Globus pallidus (tissue), 1 donor: ENCODE measurements around the gene ACACA.

ENCODE experiments used
- DNase-seq: peaks from one replicate; pipeline ENCODE4 v3.0.0-alpha.2; 2015; ENCODE audit warnings: low spot score

The ACACA gene

DNA sequence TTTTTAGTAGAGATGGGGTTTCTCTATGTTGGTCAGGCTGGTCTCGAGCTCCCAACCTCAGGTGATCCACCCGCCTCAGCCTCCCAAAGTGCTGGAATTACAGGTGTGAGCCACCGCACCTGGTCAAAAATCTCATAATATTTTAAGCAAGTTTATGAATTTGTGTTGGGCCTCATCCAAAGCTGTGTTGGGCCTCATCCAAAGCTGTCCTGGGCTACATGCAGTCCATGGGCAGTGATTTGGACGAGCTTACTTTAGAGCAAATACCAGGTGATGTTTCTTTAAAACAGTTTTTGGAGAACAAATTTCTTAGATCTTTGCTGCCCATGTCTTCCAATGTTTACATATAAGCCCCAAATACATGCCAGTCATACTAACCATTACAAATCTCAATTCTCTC lies 115.3 kb downstream of the ACACA start:
- DNase-seq = no peak

DNA sequence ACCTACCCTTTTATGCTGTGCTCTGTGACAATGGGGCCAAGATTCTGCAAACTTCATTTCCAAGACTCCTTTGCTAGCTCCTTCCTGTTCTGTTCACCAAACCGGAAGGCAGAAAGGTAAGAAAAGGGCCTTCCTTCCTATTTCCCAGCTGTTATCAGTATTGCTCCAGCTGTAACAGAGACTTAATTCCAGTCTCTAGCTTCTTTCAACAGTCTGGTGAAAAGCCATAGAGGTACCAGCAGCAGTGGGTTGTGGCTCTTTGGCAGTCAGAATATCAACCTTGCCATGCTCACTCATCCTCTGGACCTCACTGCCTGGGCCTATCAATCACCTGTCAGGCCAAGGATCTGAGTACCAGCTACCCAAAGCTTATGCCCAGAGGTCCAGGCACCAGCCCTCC lies 120.2 kb downstream of the ACACA start:
- no peak for DNase-seq

DNA sequence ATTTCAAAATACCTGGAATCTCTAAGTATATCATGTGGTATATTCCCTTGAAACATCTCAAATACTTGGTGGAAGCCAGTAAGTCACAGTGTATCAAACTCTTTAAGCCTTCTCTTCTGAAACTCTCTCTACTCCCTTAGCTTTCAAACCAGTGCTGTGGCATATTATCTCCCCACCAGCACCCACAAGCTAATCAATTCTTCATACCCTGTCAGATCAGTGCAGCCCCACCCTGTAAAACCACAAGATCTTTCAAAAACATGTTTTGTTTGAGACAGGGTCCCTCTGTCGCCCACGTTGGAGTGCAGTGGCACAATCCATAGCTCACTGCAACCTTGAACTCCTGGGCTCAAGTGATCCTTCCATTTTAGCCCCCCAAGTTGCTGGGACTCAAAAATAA lies 122.4 kb downstream of the ACACA start:
- DNase-seq = no peak

DNA sequence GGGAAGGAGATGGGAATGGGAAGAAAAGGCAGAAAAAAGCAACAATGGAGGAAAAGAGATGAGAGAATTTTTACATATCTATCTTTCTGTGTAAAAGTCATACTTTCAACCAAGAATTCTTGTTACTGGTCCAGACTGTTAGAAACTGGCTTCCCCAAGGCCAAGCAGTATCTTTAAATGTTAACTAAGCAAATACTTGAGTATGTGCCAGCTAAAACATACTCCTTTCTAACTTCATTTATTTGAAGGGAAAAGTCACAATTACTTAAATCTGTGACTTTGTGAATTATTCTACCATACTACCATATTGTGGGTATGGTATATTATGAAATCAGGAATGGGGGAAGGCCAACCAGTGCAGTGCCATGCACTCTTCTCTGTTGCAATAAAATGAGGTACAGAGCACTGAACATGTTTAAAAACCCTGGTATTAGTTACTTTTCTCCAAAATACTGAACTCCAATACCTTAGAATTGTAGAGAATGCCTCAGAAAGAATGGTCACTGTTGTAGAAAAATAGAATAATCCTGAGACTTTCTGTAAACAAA lies 123.1 kb downstream of the ACACA start:
- no peak for DNase-seq

DNA sequence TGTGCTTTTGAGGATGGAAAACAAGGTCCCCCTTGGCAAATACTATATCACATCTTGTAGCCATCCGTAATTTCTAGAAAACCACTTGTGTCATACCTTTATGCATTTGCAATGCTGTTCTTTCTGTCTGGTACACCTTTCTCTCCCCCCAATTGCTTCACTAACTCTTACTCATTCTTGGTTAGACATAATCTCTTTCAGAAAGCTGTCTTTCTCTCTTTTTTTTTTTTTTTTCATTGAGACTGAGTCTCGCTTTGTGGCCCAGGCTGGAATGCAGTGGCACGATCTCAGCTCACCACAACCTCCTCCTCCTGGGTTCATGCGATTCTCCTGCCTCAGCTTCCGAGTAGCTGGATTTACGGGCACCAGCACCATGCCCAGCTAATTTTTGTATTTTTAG lies 125.8 kb downstream of the ACACA start:
- DNase-seq = no peak

DNA sequence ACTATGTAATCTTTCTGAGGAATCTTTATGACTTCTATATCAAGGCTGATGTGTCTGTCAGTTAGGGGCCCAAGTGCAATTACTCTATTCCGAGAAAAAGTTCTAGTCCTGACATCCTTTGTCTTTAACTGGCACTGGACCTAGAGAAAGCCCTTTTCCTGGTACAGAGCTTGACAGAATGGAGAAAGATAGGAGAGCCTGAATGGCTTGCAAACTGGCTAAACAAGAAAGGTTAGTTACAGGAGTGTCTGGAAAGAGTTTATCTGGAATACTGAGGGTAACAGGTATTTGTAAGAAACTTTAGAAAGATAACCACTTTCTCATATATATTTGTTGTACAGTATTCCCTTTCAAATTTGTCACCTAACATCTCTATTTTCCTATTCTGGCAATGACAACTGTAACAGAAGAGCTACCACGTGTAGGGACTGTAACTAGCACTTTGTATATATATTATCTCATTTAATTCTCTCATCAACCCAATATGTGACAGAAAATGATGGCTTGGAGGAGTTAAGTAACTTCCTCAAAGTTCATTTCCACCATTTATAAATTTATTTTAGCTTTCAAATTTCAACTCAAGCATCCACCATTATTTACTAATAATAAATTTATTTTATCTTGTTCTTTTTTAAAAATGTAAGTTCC lies 128.3 kb downstream of the ACACA start:
- DNase-seq = no peak

DNA sequence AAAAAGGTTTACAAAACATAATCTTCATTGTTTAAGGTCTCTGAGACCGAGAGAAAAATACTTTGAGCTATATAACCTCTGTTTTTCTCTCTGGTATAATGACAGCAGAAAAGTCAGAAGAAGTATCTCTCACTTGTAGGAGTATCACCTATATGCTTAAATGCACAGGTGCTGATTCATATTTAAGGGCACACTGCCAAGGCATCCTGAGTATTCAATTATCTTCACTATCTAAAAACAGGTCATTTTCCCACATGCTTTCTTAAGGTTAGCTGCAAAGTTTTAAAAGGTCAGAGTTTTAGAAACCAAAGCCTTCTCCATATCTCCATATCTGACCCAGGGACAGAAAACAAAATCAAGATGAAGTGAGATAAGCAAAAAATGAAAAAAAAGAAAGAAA lies 130.2 kb downstream of the ACACA start:
- DNase-seq = no peak

DNA sequence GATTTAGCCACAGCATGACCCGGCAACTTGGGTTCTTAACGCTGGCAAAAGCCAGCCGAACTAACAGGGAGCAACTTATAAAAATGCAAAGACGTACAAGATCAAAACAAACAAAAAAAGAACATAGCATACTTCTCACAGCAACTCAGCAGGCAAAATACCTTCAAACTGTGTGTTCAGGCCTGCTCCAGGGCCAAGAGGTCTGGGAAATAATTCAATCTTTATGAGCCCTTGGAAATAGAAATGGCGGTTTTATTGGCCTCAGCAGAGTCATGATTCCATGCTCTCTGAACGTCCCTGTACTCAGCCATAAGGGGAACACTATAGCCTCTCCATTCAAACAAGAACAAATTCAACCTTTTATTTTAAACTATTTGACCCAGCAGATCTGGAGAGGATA lies 132.2 kb downstream of the ACACA start:
- DNase-seq = no peak

DNA sequence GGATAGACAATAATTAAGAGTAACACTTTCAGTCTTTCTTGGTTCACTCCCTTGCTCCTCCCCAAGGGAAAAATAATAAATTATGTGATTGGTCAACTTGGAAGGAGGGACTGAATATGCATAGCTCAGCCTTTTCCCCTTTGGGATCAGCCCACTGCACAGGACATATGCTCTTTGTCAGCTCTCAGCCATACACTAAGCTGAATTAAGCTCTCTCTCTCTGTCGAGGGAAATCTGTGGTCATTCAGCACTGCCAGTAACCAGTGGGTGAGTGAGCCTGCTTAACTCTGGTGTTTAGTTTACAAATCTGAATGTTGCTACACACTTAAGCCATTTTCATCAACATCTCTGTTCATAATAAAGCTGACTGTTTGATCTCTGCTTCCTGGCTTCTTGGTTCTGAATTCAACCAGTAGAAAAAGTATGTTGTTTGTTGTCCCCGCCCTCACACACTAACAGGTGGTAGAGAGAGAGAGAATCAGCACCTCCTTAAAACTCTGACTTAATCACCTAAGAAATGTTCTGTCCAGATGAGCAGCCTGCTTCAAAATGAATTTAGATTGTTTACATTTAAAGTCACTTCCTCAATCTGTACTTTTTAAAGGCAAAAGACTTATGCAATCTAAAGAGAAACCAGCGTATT lies 133.1 kb downstream of the ACACA start:
- DNase-seq = no peak

DNA sequence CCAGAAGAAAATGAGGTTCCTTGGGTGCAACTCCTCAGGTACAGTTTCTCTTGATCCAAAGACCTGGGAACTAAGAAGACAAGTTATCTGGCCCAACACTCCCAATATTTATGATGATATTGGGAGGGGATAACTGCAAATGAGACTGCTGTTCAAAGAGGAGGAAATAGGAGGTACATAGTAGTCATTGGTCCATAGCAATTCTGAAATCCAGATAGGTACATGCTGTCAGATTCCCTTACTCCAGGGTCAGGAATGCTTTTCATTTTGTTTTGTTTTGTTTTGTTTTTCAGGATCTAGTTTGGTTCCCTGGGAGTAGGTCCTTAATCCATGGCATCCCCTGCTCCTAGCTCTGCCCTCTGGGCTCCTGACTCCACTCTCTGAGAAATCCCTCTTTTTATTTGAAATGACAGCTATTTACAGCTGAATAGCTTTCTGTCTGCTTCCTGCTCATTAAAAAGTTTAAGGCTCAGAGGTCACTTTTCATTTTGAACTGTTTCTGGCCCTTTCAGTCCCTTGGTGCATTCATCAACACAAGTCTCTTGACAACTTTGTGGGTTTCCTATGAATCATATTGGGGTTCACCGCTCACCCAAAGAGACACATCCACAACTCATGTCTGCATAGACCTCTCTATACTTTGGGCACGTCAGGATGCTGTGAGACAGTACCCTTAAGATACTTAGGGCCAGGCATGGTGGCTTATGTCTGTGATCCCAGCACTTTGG lies 141.0 kb downstream of the ACACA start:
- DNase-seq = no peak

DNA sequence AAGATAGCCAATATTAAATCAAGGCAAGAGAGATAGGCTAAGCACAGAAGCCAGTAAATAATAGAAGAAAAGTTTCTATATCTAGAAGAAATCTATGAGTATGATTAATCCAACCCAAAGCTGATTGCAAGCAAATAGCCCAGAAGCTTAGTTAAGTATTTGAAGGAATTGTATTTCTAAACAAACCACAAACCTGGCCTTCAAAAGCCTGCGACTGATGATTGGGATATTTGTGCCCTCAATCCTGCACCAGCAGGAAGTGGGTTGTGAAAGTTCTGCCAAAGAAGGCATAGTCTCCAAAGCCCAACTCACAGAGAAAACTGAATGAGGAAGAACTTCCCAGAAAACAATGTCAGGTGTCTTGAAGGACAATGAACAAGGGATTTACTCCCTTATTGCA lies 145.3 kb downstream of the ACACA start:
- no peak for DNase-seq

DNA sequence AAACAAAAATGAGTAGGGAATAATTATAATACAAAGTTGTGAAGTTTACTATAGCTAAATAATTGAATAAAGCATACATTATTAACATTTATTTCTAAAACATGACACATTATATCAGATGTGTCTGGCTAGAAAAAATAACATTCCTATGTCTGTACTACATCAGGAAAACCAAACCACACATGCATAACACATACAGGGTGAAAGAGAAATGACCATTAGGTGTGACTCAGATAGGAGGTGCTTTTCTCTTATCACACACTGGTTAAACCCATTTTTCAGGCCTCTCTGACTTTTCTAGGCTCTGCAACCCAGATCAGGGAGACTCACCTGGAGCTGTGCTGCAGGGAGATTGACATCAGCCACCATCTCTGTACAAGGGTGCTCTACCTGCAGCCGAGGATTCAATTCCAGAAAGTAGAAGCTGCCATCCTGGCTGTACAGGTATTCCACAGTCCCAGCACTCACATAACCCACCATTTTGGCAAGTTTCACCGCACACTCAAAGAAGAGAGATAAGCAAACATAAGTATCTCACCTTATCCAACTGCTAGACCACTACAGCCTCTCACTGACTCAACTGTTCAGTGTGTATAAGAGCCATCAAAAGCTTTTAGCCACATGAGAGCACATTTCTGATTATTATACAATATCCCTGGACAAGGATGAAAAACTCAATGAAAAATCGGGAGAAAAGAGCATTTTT lies 147.5 kb downstream of the ACACA start:
- no peak for DNase-seq

DNA sequence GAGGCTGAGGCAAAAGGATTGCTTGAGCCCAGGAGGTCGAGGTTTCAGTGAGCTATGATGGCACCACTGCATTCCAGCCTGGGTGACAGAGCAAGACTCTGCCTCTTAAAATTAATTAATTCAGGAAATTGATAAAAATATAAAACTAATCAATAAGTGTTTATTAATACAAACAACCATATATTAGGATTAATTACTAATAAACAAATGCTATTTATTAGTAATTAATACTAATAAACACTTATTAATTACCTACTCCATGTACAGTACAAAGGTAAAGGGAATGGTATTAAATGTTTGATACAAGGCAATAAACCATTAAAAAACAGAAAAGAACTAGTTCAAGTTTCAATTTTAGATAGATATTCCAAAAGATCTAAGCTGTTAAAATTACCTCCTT lies 150.0 kb downstream of the ACACA start:
- DNase-seq = no peak

DNA sequence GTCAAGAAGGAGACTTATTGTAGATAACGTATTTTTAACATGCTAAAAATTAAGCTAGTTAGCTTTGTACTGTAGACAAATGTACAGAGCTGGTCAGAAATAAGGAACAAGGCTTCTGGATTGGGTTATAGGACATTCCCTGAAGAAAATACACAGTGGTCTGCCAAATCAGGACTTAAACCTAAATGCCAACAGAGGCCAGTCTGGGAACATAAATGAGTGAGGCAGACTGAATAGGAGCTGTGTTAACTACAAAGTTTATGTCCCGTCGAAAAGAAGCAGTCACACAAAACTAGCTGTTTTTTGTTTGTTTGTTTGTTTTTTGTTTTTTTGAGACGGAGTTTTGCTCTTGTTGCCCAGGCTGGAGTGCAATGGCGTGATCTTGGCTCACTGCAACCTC lies 151.2 kb downstream of the ACACA start:
- peak; percentile 30 for DNase-seq

DNA sequence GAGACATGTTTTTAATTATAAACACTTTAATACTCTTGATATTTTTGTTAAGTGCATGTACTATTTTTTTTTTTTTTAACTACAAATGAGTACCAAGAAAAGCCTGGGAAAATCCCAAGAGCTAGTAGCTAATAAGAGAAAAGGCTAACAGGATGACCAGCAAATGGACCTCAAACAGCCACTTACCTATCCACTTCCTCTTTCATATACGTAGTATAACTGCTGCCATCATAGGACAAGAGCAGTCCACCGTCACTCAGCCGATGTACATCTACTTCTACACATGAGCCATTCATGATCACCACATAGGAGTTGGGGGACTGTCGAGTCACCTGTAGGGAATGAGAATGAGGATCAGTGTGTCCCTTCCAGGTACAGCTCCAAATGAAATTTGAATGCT lies 158.8 kb downstream of the ACACA start:
- DNase-seq = no peak

DNA sequence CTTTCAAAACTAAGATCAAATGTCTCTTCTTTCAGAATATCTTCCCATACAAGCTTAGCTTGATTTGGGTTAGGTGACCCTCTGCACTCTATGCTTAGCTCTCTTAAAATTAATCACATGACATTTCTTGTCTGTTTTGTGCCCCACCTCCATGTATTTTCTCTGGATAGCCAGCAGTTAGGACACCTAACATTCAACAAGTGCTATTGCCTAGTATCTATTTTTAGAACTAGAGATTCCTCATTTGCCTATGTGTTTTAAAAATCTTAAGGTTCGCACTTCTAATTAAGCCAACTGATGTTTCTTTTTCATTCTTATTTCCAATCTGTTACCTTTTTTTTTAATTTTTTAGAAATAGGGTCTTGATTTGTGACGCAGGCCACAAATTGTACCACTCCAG lies 160.6 kb downstream of the ACACA start:
- DNase-seq = no peak

DNA sequence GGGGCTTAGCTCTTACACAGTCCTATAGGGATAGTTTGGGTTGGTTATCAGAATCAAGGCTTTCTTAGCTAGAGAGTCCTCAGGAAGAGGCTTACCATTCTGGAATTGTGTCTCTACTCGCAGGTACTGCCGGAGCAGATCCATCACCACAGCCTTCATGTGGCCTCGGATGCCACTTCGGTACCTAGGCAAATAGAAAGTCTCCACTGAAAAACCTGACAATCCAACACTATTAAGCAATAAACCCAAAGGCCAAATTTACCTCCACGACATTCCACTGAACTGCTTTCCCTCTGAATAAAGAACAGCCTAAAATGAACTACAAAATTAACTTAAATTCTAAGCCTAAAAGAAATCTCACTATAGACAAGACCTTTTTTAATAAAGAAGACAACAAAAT lies 166.3 kb downstream of the ACACA start:
- DNase-seq = no peak

DNA sequence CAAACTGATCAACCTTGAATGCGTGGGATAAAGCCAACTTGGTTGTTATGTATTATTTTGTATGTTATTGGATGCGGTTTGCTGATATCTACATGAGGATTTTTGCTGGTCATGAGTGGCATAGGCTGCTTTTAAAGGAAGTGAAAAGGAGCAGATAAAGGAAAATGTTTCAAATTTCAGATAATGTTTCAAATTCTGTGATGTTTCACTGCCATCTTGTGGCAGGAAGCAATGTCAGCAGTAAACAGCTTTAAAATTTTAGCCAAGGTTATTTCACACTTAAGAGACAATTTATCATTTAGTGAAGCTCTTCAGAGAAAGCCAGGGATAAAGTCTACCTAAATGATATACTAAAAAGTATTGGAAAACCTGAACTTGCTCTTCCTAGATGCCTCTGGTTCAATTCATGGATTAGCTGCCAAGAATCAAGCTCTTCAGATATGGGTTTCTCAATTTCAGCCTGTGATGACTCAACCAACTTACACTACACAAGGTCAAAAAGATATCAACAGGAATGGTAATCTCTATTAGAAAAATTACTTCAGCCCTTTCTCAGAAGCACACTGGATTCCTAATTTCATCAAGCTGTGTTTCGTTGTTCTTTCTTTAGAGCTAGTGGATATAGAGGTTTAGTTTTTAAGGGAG lies 166.8 kb downstream of the ACACA start:
- DNase-seq = peak; percentile 7

DNA sequence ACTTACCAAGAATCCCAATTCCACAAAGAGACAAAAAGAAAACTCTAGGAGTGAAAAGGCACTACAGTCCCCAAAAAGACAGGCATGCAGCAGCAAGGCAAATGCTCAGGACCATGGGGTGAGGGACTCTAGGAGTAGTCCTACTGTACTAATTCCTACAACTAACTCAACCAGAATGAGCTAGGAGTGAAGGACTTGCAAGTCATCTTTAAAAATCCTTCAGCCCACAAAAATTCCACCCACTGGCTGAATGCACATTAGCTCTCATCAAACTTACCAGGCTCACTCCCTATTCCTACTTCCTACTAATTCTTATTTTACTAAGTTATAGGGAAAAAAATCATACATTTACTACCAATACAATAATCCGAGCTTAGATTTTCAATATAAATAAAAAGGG lies 172.5 kb downstream of the ACACA start:
- no peak for DNase-seq

DNA sequence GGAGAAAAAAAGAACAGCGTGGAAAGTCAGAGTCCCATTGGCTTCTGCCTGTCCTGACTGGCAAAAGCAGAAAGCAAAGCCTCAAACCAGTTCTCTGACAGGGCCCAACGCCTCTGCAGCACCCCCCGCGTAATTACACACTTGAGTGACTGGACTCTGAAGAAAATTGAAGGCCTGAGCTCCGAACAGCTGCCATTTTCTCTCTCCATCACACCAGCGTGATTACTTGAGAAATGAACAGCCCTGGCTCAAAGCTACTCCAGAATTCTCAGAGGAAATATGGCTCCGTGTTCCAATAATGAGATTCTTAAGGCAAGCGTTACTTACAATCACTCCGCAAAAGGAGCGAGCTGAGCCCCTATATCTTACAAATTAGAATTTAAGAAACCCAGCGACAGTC lies 173.6 kb downstream of the ACACA start:
- no peak for DNase-seq

DNA sequence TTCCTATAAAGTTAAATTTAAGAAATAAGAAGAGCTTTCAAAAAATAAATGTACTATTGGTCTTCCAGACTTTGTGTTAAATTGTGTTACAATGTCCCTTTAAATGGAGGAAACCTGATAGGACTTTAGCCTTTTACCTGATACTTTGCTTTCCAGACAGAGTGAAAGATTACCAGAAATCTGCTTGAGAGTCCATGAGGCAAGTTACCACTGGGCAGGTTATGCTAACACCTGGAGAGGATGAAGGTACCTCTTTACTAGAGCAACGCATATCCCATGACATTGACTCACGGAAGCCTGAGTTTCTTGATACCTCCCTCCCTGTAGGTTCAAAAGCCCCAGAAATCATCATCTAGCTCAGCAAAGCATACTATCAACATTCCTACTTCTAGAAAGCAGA lies 174.7 kb downstream of the ACACA start:
- DNase-seq = no peak

DNA sequence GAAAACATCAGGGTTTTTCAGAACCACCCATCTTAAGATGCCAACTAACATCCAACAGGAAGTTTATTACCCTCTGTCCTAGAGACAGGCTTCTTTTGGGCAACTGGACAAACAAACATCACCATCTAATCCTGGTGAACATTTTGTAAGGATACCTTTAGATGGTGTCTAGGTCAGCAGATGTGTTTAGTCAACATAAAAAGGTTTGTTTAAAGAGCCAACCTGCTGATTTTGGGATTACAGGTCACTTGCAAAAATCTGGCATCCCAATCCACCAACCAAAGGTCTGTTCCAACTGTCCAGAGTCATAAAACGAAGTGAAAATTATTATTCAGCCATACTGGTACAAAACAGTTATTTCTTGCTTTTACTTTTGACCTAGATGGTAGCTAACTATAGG lies 176.0 kb downstream of the ACACA start:
- no peak for DNase-seq
